A172 (cell line): ENCODE data around the gene DOCK11. TPM values are rescaled to one million over a fixed set of nuclear protein-coding genes. Genes with fewer than 3 reads are reported as not detected.

Experiments
- total RNA-seq: library from RNA; depleted of rRNA; stranded (reverse); fragments of >200 nt; shearing (Covaris generic); gene quantifications from 2 replicates; pipeline ENCODE4 v1.2.3, GENCODE V29; 2014; rRNA removed

Gene DOCK11
- total RNA-seq, 1 experiment from 2014 or later: 26.5 TPM

Other genes with a start within 250 kb of the DOCK11 start
- gene WDR44, start 149.7 kb upstream of the DOCK11 start, total RNA-seq: 5.5 and 6.2 TPM in 2 replicates
- 38.9 and 41.9 TPM in 2 replicates for gene IL13RA1, start 231.8 kb downstream of the DOCK11 start, total RNA-seq